WTC11 (cell line): ENCODE data around the gene KIRREL3. TPM values are rescaled to one million over a fixed set of nuclear protein-coding genes. Genes with fewer than 3 reads are reported as not detected.

Experiments used
- ATAC-seq: fragments of 200-7000 bp; cut with Tn5 transposase; 2 replicates; pipeline ENCODE4 v1.10.0; 2021; ENCODE audit warnings: mild to moderate bottlenecking, moderate library complexity
- CTCF ChIA-PET: fragments of 300-600 bp; sonication (Branson Sonifier 250); formaldehyde crosslinking; loops from one replicate; lab custom pipeline; 2021; ENCODE audit warnings: antibody characterized with exemption; lab: Charles Lee
- POLR2A ChIA-PET: fragments of 350-600 bp; sonication (Branson Sonifier 250); formaldehyde crosslinking; loops from one replicate; lab custom pipeline; 2021; ENCODE audit warnings: antibody characterized with exemption; lab: Charles Lee
- DNase-seq: peaks from one replicate; pipeline ENCODE4 v3.0.0; 2021; ENCODE audit warnings: low spot score
- H3K27ac Mint-ChIP-seq: 2 replicates; pipeline ENCODE4 v1.8.0; 2021; ENCODE audit warnings: mixed read lengths
- H3K27me3 Mint-ChIP-seq: 2 replicates; pipeline ENCODE4 v1.8.0; 2021; ENCODE audit warnings: low read depth, mild to moderate bottlenecking, moderate library complexity, mixed read lengths
- H3K36me3 Mint-ChIP-seq: 2 replicates; pipeline ENCODE4 v1.8.0; 2021; ENCODE audit warnings: mixed read lengths
- H3K4me1 Mint-ChIP-seq: 2 replicates; pipeline ENCODE4 v1.8.0; 2022; ENCODE audit warnings: mixed read lengths
- H3K4me3 Mint-ChIP-seq: 2 replicates; pipeline ENCODE4 v1.8.0; 2021; ENCODE audit warnings: mild to moderate bottlenecking, moderate library complexity, mixed read lengths
- H3K9me3 Mint-ChIP-seq: 2 replicates; pipeline ENCODE4 v1.8.0; 2021; ENCODE audit warnings: mixed read lengths
- CREM ChIP-seq: sonication (generic); formaldehyde crosslinking; IDR thresholded peaks from 2 replicates; pipeline ENCODE4 v1.8.1; 2022; ENCODE audit warnings: mild to moderate bottlenecking, missing genetic modification reagents, moderate library complexity
- ETV6 ChIP-seq: sonication (generic); formaldehyde crosslinking; IDR thresholded peaks from 2 replicates; pipeline ENCODE4 v1.8.1; 2022; ENCODE audit warnings: mild to moderate bottlenecking, missing genetic modification reagents
- IRF2 ChIP-seq: sonication (generic); formaldehyde crosslinking; IDR thresholded peaks from 2 replicates; pipeline ENCODE4 v1.8.0; 2022; ENCODE audit warnings: low read depth, missing genetic modification reagents, borderline replicate concordance
- KAT7 ChIP-seq: sonication (generic); formaldehyde crosslinking; IDR thresholded peaks from 2 replicates; pipeline ENCODE4 v1.8.1; 2023; ENCODE audit warnings: missing genetic modification reagents, mild to moderate bottlenecking, borderline replicate concordance
- MYBL2 ChIP-seq: sonication (generic); formaldehyde crosslinking; IDR thresholded peaks from 2 replicates; pipeline ENCODE4 v1.8.1; 2023; ENCODE audit warnings: mild to moderate bottlenecking, moderate library complexity, missing genetic modification reagents
- NFYB ChIP-seq: sonication (generic); formaldehyde crosslinking; conservative IDR thresholded peaks from 2 replicates; pipeline ENCODE4 v1.8.0; 2022; ENCODE audit warnings: low read depth, missing genetic modification reagents
- NR2C2 ChIP-seq: sonication (generic); formaldehyde crosslinking; IDR thresholded peaks from 2 replicates; pipeline ENCODE4 v1.8.0; 2022; ENCODE audit warnings: mild to moderate bottlenecking, missing genetic modification reagents
- NR3C1 ChIP-seq: sonication (generic); formaldehyde crosslinking; conservative IDR thresholded peaks from 2 replicates; pipeline ENCODE4 v1.8.1; 2023; ENCODE audit warnings: low read depth, mild to moderate bottlenecking, missing genetic modification reagents
- ZNF121 ChIP-seq: sonication (generic); formaldehyde crosslinking; IDR thresholded peaks from 2 replicates; pipeline ENCODE4 v1.8.0; 2023; ENCODE audit warnings: missing genetic modification reagents
- ZNF423 ChIP-seq: fragments of 250-450 bp; sonication (Bioruptor Pico); IDR thresholded peaks from 2 replicates; pipeline ENCODE4 v2.1.2; 2022; ENCODE audit warnings: mild to moderate bottlenecking, moderate library complexity
- total RNA-seq: library from RNA; stranded (reverse); gene quantifications from 3 replicates; pipeline ENCODE4 v1.2.3, GENCODE V29; 2021
- TF ChIP-seq, protein P1 (sequence below): sonication (generic); formaldehyde crosslinking; IDR thresholded peaks from 2 replicates; pipeline ENCODE4 v1.8.0; 2022; ENCODE audit warnings: missing genetic modification reagents
- TF ChIP-seq, protein P2 (sequence below): sonication (generic); formaldehyde crosslinking; IDR thresholded peaks from 2 replicates; pipeline ENCODE4 v1.8.1; 2023; ENCODE audit warnings: mild to moderate bottlenecking, missing genetic modification reagents, borderline replicate concordance
- TF ChIP-seq, protein P3 (sequence below): fragments of 250-450 bp; sonication (Bioruptor Pico); IDR thresholded peaks from 2 replicates; pipeline ENCODE4 v1.9.0; 2021; ENCODE audit warnings: mild to moderate bottlenecking
- TF ChIP-seq, protein P4 (sequence below): sonication (generic); formaldehyde crosslinking; conservative IDR thresholded peaks from 2 replicates; pipeline ENCODE4 v1.8.1; 2023; ENCODE audit warnings: mild to moderate bottlenecking, low read depth, missing genetic modification reagents, moderate library complexity
- TF ChIP-seq, protein P5 (sequence below): sonication (generic); formaldehyde crosslinking; IDR thresholded peaks from 2 replicates; pipeline ENCODE4 v1.8.1; 2022; ENCODE audit warnings: mild to moderate bottlenecking, moderate library complexity, missing genetic modification reagents

Gene KIRREL3
- total RNA-seq, 1 experiment from 2014 or later, result 0.59 TPM

DNA sequence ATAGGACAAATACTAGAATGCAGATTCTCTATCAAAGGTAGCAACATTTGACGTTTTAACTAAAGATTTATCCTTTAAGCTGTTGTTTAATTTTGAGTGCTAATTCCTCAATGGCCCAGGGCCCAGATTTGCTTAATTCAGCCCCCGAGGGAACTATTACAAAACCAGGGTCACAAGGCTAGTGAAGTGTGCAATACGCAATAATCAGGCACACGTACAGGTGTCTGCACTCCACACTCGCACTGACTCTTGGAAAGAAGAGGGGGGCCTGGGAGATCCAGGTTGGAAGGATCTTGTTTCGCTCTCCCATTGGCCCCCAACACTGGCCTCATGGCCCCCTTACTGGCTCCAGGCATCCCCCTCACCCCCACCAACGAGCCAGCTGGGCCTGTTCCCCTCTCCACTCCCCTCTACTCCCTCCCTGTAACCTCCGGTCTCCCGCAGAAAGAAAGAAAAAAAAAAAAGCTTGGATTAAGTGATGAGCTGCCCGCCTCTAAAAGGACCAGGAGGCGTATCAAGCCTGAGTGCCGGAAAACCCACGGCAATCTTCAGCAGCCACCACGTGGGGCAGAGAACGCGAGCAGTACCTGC, 2.2 kb upstream of the KIRREL3 start:
- Mint-ChIP-seq H3K4me3 (peak overlapping the region; percentile 71), H3K9me3 (no peaks in the 10 kb centered on the region), H3K4me1 (peaks cover 29% of the 10 kb centered on the region), H3K36me3 (no peaks in the 10 kb centered on the region), H3K27ac (no peak overlapping the region)
- DNase-seq (no peak), ATAC-seq (peak; percentile 10)
- POLR2A ChIA-PET, result interaction anchor here (0.6 kb wide), 1 partner anchor 13 kb away, joined by 4 read pairs; no protein-coding TSS in a partner anchor
- CTCF ChIA-PET, result interaction anchor here (1.0 to 5.6 kb wide), 4 partner anchors 12 to 396 kb away, joined by 3 to 66 read pairs (median 4); no protein-coding TSS in a partner anchor
- 0 out of 2 replicates have a peak, but pooled peaks have one; percentile 8 for TF ChIP-seq NFYB (CRISPR knock-in tag)
- TF ChIP-seq, protein P1, sequence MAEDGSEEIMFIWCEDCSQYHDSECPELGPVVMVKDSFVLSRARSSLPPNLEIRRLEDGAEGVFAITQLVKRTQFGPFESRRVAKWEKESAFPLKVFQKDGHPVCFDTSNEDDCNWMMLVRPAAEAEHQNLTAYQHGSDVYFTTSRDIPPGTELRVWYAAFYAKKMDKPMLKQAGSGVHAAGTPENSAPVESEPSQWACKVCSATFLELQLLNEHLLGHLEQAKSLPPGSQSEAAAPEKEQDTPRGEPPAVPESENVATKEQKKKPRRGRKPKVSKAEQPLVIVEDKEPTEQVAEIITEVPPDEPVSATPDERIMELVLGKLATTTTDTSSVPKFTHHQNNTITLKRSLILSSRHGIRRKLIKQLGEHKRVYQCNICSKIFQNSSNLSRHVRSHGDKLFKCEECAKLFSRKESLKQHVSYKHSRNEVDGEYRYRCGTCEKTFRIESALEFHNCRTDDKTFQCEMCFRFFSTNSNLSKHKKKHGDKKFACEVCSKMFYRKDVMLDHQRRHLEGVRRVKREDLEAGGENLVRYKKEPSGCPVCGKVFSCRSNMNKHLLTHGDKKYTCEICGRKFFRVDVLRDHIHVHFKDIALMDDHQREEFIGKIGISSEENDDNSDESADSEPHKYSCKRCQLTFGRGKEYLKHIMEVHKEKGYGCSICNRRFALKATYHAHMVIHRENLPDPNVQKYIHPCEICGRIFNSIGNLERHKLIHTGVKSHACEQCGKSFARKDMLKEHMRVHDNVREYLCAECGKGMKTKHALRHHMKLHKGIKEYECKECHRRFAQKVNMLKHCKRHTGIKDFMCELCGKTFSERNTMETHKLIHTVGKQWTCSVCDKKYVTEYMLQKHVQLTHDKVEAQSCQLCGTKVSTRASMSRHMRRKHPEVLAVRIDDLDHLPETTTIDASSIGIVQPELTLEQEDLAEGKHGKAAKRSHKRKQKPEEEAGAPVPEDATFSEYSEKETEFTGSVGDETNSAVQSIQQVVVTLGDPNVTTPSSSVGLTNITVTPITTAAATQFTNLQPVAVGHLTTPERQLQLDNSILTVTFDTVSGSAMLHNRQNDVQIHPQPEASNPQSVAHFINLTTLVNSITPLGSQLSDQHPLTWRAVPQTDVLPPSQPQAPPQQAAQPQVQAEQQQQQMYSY (CRISPR knock-in tag), result no peak
- TF ChIP-seq, all 79 proteins: peak for 1
- H3K27me3 Mint-ChIP-seq, result peaks cover 18% of the 10 kb centered on the region

DNA sequence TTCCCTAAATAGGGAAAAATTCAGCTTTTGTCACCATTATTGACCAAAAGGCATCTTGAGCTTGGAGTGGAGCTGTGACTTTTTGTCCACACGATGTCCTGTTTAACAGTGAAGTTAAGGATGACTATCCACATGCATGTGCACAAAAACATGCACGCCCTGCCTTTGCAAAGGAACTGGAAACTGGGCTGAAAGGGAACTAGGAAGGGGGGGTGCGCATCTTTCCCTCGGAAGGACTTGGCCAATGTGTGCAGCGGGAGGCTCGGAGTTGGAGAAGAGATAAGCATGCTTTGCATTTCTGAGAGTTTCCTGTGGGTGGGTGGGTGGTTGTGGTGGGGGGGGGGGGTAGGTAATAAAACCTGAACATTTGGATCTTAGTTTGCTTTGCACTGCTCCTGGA, 411 bp upstream of the KIRREL3 start:
- CTCF ChIA-PET, result interaction anchor here (0.8 to 5.6 kb wide), 2 partner anchors 10 to 285 kb away, joined by 3 to 66 read pairs; no protein-coding TSS in a partner anchor
- Mint-ChIP-seq H3K27me3 (peaks cover 29% of the 10 kb centered on the region), H3K36me3 (no peaks in the 10 kb centered on the region), H3K27ac (no peak overlapping the region), H3K4me3 (peak overlapping the region; percentile 3; the same call in 1 of the 2 replicates), H3K9me3 (no peaks in the 10 kb centered on the region), H3K4me1 (peaks cover 32% of the 10 kb centered on the region)
- ATAC-seq (no peak), DNase-seq (no peak)
- POLR2A ChIA-PET, result no interaction called here
- TF ChIP-seq IRF2, result no peak
- TF ChIP-seq, protein P2, sequence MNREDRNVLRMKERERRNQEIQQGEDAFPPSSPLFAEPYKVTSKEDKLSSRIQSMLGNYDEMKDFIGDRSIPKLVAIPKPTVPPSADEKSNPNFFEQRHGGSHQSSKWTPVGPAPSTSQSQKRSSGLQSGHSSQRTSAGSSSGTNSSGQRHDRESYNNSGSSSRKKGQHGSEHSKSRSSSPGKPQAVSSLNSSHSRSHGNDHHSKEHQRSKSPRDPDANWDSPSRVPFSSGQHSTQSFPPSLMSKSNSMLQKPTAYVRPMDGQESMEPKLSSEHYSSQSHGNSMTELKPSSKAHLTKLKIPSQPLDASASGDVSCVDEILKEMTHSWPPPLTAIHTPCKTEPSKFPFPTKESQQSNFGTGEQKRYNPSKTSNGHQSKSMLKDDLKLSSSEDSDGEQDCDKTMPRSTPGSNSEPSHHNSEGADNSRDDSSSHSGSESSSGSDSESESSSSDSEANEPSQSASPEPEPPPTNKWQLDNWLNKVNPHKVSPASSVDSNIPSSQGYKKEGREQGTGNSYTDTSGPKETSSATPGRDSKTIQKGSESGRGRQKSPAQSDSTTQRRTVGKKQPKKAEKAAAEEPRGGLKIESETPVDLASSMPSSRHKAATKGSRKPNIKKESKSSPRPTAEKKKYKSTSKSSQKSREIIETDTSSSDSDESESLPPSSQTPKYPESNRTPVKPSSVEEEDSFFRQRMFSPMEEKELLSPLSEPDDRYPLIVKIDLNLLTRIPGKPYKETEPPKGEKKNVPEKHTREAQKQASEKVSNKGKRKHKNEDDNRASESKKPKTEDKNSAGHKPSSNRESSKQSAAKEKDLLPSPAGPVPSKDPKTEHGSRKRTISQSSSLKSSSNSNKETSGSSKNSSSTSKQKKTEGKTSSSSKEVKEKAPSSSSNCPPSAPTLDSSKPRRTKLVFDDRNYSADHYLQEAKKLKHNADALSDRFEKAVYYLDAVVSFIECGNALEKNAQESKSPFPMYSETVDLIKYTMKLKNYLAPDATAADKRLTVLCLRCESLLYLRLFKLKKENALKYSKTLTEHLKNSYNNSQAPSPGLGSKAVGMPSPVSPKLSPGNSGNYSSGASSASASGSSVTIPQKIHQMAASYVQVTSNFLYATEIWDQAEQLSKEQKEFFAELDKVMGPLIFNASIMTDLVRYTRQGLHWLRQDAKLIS (CRISPR knock-in tag), result no peak
- no peak for TF ChIP-seq CREM (CRISPR knock-in tag)
- TF ChIP-seq MYBL2 (CRISPR knock-in tag), result no peak
- TF ChIP-seq, protein P3, sequence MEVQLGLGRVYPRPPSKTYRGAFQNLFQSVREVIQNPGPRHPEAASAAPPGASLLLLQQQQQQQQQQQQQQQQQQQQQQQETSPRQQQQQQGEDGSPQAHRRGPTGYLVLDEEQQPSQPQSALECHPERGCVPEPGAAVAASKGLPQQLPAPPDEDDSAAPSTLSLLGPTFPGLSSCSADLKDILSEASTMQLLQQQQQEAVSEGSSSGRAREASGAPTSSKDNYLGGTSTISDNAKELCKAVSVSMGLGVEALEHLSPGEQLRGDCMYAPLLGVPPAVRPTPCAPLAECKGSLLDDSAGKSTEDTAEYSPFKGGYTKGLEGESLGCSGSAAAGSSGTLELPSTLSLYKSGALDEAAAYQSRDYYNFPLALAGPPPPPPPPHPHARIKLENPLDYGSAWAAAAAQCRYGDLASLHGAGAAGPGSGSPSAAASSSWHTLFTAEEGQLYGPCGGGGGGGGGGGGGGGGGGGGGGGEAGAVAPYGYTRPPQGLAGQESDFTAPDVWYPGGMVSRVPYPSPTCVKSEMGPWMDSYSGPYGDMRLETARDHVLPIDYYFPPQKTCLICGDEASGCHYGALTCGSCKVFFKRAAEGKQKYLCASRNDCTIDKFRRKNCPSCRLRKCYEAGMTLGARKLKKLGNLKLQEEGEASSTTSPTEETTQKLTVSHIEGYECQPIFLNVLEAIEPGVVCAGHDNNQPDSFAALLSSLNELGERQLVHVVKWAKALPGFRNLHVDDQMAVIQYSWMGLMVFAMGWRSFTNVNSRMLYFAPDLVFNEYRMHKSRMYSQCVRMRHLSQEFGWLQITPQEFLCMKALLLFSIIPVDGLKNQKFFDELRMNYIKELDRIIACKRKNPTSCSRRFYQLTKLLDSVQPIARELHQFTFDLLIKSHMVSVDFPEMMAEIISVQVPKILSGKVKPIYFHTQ (CRISPR knock-in tag), result no peak
- no peak for TF ChIP-seq ZNF121
- TF ChIP-seq KAT7 (CRISPR knock-in tag), result no peak
- TF ChIP-seq, all 79 proteins: peak for 0

DNA sequence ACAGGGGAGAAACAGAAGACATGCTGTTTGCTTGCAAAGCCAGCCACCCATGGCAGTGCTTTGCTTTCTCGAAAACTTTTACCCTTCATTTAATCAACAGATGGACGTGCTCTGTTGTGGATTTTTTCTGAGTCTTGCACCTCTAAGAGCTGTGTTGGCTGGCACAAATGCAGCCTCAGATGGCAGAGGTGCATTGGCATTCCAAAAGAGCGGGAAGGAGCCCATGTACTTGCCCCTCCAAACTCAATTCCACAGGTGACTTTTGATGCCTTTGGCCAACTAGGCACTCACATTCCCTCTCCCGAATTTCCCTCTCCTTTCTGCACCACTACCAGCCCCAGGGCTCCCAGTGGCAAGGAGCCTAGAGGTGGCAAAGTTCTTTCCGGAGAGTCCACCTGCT, 1.2 kb downstream of the KIRREL3 start:
- ATAC-seq (no peak), DNase-seq (no peak)
- Mint-ChIP-seq H3K9me3 (no peaks in the 10 kb centered on the region), H3K36me3 (no peaks in the 10 kb centered on the region), H3K4me1 (peaks cover 29% of the 10 kb centered on the region), H3K27ac (no peak overlapping the region), H3K4me3 (no peak overlapping the region), H3K27me3 (peaks cover 18% of the 10 kb centered on the region)
- ChIA-PET CTCF (interaction anchor here (5.6 kb wide), 1 partner anchor 9 kb away, joined by 66 read pairs; no protein-coding TSS in a partner anchor), POLR2A (no interaction called here)
- TF ChIP-seq ZNF423 (no peak), NR3C1 (no peak), NR2C2 (CRISPR knock-in tag) (no peak), ETV6 (CRISPR knock-in tag) (no peak), IRF2 (no peak)
- TF ChIP-seq, protein P4, sequence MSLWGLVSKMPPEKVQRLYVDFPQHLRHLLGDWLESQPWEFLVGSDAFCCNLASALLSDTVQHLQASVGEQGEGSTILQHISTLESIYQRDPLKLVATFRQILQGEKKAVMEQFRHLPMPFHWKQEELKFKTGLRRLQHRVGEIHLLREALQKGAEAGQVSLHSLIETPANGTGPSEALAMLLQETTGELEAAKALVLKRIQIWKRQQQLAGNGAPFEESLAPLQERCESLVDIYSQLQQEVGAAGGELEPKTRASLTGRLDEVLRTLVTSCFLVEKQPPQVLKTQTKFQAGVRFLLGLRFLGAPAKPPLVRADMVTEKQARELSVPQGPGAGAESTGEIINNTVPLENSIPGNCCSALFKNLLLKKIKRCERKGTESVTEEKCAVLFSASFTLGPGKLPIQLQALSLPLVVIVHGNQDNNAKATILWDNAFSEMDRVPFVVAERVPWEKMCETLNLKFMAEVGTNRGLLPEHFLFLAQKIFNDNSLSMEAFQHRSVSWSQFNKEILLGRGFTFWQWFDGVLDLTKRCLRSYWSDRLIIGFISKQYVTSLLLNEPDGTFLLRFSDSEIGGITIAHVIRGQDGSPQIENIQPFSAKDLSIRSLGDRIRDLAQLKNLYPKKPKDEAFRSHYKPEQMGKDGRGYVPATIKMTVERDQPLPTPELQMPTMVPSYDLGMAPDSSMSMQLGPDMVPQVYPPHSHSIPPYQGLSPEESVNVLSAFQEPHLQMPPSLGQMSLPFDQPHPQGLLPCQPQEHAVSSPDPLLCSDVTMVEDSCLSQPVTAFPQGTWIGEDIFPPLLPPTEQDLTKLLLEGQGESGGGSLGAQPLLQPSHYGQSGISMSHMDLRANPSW (CRISPR knock-in tag), result no peak
- TF ChIP-seq, protein P5, sequence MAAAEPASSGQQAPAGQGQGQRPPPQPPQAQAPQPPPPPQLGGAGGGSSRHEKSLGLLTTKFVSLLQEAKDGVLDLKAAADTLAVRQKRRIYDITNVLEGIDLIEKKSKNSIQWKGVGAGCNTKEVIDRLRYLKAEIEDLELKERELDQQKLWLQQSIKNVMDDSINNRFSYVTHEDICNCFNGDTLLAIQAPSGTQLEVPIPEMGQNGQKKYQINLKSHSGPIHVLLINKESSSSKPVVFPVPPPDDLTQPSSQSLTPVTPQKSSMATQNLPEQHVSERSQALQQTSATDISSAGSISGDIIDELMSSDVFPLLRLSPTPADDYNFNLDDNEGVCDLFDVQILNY (CRISPR knock-in tag), result no peak
